Stimulated activated CD4-positive, alpha-beta T cell treated with anti-CD3 and anti-CD28 coated beads, Interleukin-4, amount 100 ng/mL, for 1 hour (primary cell): ENCODE measurements around the gene VWDE.
A peak's percentile ranks its signal among the peaks of the same experiment; 100 is the strongest.
"Not testable (repeated sequence)": the region's sequence is repeated elsewhere in the genome, so short reads cannot be mapped to it uniquely, and the experiment has no call there.

Experiments
- DNase-seq: peaks from one replicate; pipeline ENCODE4 v3.0.0-alpha.2; 2020

The VWDE gene

DNA sequence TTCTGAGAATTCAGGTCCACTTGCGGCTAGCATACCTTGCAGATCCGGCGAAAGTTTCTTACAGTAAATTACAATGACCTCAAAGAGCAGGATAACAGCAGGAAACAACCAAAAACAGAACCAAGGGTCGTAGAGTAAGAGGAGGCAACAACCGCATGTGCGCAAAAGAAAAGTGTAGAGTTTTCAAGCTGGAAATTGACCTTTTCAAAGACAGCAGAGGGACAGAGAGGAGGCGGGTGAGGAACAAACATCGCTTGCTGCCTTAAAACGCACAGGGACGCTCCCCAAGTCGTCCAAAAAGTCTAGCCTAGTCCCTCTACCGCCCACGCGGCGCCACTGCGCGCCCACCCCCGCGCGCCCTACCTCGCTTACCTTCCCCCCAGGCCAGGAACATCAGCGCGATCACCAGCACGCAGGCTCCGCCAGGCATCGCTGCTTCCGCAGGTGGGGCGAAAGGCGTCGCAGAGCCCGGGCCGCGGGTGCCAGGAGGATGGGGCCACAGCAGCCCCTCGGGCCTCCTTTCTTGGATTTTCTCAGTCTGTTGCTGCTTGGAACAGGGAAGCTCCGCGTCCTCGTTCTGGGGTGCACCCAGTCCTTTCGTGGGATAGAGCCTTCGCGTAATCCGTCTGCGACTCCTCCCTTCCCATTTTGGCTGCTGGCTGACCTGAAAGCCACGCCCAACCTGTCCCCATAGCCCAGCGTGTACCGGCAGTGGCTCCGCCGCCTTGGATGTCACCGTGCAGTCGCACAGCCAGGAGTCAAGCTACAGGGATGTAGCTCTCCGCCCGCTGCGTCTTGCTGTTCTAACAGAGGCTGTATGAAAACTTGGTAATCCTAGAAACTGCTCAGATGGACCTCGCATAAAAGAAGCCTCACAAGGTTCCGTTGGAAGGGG lies at the start of gene VWDE:
TSS of gene VWDE (minus strand) at position 579 of the 895 bp plus-strand sequence. CDS start at position 430, 149 bp downstream.
- DNase-seq, result peak; percentile 51

DNA sequence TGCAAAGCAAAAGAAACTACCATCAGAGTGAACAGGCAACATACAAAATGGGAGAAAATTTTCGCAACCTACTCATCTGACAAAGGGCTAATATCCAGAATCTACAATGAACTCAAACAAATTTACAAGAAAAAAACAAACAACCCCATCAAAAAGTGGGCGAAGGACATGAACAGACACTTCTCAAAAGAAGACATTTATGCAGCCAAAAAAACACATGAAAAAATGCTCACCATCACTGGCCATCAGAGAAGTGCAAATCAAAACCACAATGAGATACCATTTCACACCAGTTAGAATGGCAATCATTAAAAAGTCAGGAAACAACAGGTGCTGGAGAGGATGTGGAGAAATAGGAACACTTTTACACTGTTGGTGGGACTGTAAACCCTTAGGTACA lies 49.5 kb upstream of the VWDE start:
- not testable (repeated sequence) for DNase-seq

DNA sequence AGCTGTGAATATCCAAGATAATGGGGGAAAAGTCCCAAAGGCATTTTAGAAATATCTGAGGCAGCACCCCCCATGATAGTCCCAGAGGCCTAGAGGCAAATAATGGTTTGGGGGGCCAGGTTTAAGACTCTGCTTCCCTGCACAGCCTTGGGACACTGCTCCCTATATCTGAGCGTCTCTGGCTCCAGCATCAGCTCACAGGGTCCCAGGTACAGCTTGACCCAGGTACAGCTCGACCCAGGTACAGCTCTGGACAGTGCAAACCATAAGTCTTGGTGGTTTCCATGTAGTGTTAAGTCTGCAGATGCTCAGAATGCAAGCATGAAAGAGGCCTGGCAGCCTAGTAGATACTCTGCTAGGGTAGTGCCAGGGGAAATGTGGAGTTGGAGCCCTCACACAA lies 47.0 kb upstream of the VWDE start:
- DNase-seq, result no peak

DNA sequence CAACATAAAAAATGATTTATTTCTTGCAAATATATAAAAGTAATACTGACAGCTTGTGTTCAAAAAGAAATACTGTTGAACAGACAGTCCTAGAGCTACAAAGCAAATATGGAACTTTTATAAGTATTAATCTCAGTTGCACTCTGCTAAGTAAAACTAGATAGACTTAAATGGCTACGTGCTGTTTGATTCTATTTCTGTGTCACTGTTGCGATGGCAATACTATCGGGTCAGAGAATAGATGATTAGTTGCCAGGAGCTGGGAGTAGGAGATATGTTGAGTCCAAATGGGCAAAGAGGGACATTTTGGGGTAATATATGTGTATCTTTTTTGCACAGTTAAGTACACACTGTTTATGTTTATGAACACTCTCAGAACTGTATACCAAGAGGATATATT lies 41.1 kb upstream of the VWDE start:
- no peak for DNase-seq

- no peak for DNase-seq
Observed at GRCh38 chr7:12440229-12440628, 36.6 kb upstream of the VWDE start.

DNA sequence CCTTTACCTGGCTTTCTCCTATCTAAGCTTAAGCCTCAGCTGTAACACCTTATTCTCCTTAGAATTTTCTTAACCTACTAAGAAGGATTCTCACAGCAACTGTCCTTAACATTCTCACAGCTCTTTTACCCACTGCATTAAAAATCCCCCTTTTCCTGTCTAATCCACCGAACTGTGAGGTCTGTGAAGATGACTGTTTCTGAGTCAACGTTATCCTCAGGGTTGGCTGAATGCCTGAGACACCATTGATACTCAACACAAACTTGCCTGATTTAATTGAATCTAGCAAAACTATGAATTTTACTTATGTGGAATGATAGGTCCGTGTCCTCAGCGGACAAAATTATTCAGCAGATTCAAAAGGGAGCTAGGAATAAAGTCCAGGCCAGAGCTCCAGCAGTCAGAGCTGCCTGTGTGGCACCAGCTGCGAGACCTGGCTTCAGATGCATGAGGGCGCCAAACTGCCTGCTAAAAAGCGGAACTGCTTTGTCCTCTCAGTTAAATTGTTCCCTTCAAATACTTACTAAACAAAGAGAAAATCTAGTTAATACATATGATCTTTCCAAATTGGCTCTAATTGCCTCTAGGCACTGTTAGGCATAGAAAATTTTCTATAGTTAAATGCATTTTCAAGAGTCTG lies 33.4 kb upstream of the VWDE start:
- DNase-seq, result no peak

DNA sequence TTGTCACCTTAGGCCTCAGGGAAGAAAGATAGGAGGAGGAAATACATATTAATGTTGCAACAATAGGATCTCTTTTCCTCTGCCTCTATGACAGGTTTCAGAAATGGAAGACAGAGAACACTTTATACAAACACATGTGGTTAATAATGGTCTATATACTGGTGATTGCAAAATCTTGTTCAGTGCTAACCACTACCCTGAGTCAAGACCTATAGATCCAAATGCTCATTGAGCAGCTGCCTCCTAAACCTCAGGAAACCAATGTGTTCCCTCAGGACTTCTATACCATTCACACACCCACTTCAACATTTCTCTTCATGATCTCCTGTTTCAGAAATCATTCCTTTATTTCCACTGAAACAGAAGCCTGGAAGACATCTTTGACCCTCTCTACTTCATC lies 32.5 kb upstream of the VWDE start:
- no peak for DNase-seq

DNA sequence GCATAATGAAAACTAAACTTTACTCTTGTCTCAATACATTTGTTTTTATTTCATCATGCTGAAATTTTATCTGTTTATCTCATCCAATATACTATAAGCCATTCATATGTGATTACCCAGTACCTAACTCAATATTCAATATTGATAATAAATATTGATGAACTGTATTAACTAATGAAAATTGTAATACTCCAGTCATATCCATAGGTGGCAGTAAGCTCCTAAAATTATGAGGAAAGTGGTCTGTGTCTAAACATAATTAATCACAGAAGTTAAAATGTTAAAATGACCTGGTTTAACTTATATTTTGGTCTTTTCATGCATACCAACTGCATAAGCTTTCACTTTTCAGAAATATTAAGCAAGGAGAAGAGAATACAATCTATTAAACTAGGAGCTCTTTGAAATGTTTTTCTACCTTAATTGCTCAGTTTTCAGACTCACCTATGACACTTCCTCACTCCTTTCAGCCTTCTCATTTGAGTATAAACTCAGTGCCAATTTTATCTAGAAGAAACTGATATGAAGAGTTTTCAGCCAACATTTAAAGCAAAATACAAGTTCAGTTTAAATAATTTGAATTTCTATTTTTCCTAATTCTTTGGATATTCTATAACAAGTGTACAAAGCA lies 30.5 kb upstream of the VWDE start:
- DNase-seq, result no peak

- no peak for DNase-seq
Observed at GRCh38 chr7:12431886-12432556, 28.4 kb upstream of the VWDE start.

DNA sequence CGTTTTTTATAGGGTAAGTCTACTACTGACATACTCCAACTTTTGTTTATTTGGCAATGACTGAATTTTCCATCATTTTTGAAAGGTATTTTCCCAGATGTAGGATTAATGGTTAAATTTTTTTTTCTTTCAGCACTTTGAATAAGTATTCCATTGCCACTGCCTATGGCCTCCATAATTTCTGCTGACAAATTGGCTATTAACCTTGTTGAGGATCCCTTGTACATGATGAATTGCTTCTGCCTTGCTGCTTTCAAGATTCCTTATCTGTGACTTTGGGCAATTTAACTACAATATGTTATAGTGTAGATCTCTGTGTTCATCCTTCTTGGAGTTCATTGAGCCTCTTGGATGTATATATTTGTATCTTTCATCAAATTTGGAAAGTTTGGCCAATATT lies 21.6 kb upstream of the VWDE start:
- no peak for DNase-seq

DNA sequence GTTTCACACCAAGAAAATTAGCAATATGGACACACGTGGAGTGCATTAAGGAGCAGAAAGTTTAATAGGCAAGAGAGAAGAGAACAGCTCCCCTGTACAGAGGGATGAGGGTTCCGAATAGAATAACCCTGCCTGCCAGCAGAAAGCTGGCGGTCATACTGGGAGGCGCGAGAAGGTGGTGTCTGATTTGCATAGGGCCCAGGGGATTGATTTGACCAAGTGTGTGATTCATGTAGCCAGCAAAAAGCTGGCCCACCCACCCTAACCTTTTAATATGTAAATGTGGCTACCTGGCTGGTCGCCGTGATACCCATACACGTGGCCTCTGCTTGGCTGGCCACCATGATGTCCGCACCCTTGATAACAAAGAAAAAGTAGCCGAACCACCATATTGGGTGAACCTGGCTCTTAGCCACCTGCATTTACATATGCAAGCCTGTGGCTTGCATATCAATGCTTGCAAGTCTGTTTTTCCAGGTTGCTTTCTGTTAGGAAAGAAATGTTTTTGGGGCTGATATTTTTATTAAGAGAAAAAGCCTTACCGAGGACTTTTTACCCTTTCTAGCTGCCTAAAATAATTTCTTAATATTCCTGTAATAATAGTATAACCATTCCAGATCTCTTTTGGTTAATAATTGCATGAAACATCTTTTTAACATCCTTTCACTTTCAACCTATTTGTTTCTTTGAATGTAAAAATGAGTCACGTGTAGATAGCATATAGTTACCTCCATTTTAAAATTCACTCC lies 20.5 kb upstream of the VWDE start:
- no peak for DNase-seq

GRCh38 chr7:12423355-12423996 lies 19.8 kb upstream of the VWDE start:
- DNase-seq, result no peak

GRCh38 chr7:12422554-12423320 lies 19.1 kb upstream of the VWDE start:
- DNase-seq, result no peak

GRCh38 chr7:12418452-12418851 lies 14.8 kb upstream of the VWDE start:
- no peak for DNase-seq

DNA sequence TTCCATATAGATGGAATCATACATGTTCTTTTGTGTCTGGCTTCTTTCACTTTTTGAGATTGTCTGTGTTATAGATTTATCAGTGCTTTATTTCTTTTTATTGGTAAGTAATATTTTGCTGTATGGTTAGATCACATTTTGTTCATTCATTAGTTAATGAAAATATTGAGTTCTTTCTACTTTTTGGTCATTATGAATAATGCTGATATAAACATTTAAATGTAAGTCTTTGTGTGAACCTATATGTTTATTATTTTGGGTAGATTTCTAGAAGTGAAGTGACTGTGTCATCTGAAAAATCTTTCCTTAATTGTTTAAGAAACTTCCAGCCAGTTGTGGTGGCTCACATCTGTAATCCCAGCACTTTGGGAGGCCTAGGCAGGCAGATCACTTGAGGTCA lies 11.4 kb upstream of the VWDE start:
- DNase-seq, result no peak

DNA sequence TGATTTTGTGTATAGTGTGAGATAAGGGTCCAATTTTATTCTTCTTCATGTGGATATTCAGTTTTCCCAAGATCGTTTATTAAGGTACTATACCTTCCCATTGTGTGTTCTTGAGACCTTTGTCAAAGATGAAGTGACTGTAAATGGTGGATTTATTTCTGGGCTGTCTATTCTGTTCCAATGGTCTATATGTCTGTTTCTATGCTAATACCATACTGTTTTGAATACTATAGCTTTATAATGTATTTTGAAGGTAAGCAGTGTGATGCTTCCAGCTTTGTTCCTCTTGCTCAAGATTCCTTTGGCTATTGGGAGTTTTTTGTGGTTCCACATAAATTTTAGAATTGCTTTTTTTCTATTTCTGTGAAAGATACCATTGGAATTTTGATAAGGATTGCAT lies 8.7 kb upstream of the VWDE start:
- no peak for DNase-seq

DNA sequence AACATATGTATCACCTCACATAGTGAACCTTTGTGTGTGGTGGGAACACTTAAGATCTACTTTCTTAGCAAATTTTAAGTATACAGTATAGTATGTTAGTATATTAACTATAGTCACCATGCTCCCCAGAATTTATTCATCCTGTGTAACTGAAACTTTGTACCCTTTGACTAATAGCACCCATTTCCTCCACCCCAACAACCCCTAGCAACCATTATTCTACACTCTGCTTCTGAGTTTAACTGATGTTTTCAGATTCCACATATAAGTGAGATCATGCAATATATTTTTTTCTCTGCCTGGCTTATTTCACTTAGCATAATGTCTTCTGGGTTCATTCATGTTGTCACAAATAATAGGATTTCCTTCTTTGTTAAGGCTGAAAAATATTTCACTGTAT lies 6.9 kb upstream of the VWDE start:
- no peak for DNase-seq

GRCh38 chr7:12409097-12409711 lies 5.5 kb upstream of the VWDE start:
- DNase-seq, result no peak

- not testable (repeated sequence) for DNase-seq
Observed at GRCh38 chr7:12407652-12408051, 4.0 kb upstream of the VWDE start.

- no peak for DNase-seq
Observed at GRCh38 chr7:12402365-12402725, 1.3 kb downstream of the VWDE start.
